Prostate gland (tissue), 2 donors: Measurements from ENCODE around the gene RMND5A.

Experiments
- POLR2A ChIP-seq: fragments of 450-650 bp; IDR thresholded peaks from one replicate; pipeline ENCODE4 v1.6.1; 2016; ENCODE audit warnings: antibody characterized with exemption, mild to moderate bottlenecking
- POLR2AphosphoS5 ChIP-seq: sonication (generic); formaldehyde crosslinking; IDR thresholded peaks from one replicate; pipeline ENCODE4 v1.6.1; 2017; ENCODE audit warnings: antibody characterized with exemption
- TF ChIP-seq, protein P1 (sequence below), 4 experiments: fragments of 200-600 bp in 2 of 4; fragments of 450-650 bp in 2 of 4; sonication (generic) in 2 of 4; IDR thresholded peaks; 1 replicate in 3 of 4; 2 replicates in 1 of 4; pipeline ENCODE4 v1.5.1; 2016 to 2019; ENCODE audit warnings: antibody characterized with exemption in 4 of 4, mild to moderate bottlenecking in 2 of 4, moderate library complexity in 2 of 4

DNA sequence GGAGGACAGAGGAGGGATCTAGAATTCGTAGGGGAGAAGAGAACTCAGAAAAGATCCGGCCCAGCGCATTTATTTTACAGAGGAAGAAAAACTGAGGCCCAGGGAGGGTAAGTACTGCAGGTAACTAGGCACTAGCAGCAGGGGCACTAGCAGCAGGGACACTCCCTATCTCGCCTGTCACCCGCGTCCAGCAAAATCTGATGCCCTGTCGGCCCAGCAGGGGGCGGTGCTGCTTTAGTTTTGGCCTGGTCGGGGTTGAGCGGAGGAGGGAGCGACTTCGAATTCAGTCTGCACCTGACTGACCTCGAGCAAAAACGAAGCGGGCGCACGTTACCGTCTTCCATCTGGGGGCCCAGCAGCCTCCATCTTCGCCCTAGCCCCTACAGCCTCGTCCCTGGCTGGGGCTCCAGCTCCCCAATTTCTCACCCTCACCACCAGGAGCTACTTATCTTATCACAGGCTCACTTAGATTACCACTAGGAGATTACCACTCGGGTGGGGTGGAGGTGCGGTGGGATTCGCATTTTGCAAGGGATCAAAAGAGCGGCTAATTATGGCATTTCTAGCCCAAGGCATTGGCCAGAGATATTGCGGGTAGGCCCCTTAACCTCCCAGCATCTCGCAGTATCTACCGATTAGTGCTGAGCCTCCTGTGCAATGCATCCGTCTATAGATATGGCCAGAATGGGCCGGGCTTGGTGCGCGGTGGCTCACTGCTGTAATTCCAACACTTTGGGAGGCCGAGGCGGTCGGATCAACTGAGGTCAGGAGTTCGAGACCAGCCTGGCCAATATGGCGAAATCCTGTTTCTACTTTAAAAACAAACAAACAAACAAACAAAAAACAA lies 88.4 kb downstream of the RMND5A start:
- peak; percentile 53 for TF ChIP-seq POLR2AphosphoS5
- TF ChIP-seq, protein P1, sequence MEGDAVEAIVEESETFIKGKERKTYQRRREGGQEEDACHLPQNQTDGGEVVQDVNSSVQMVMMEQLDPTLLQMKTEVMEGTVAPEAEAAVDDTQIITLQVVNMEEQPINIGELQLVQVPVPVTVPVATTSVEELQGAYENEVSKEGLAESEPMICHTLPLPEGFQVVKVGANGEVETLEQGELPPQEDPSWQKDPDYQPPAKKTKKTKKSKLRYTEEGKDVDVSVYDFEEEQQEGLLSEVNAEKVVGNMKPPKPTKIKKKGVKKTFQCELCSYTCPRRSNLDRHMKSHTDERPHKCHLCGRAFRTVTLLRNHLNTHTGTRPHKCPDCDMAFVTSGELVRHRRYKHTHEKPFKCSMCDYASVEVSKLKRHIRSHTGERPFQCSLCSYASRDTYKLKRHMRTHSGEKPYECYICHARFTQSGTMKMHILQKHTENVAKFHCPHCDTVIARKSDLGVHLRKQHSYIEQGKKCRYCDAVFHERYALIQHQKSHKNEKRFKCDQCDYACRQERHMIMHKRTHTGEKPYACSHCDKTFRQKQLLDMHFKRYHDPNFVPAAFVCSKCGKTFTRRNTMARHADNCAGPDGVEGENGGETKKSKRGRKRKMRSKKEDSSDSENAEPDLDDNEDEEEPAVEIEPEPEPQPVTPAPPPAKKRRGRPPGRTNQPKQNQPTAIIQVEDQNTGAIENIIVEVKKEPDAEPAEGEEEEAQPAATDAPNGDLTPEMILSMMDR (IDR thresholded peaks at IDR 0.05) = peak; percentile 65 to 93 (median 88)
- no peak for TF ChIP-seq POLR2A
